Measurements from ENCODE around the gene PTS. TPM values are rescaled to one million over a fixed set of nuclear protein-coding genes. Genes with fewer than 3 reads are reported as not detected.

The PTS gene
- total RNA-seq, 2 donors from 2014 or later = 20.1 to 25.7 TPM

- Histone ChIP-seq H3K4me3 (no peak overlapping the region), H3K27me3 (no peaks in the 10 kb centered on the region), H3K9me3 (no peaks in the 10 kb centered on the region), H3K36me3 (replicated peaks in 1 of 2; ENCODE audit: insufficient read depth in 1 of 2, low read depth in 2 of 2) (no peaks in the 10 kb centered on the region), H3K4me1 (peaks cover 7% of the 10 kb centered on the region), H3K27ac (no peak overlapping the region)
- no peak for ATAC-seq
- TF ChIP-seq CTCF (IDR thresholded peaks at IDR 0.05) (no peak), POLR2A (IDR thresholded peaks at IDR 0.05) (no peak)
- 27 to 34% methylated on average over 1 of the region's 1 CpG for WGBS, 2 donors
- intact Hi-C loops (cut with DNase I) = no loop called here
- no peak for DNase-seq
Observed at GRCh38 chr11:112223121-112223520, 3.1 kb upstream of the PTS start.

- H3K4me3 ChIP-seq = no peak overlapping the region
- no peaks in the 10 kb centered on the region for H3K9me3 ChIP-seq
- DNase-seq = no peak
- 75 to 79% methylated on average over 5 of the region's 5 CpGs for WGBS, 2 donors
- no peaks in the 10 kb centered on the region for H3K27me3 ChIP-seq
- intact Hi-C loops (cut with DNase I) = no loop called here
- peaks cover 7% of the 10 kb centered on the region for H3K4me1 ChIP-seq
- TF ChIP-seq POLR2A (IDR thresholded peaks at IDR 0.05) (no peak), CTCF (IDR thresholded peaks at IDR 0.05) (no peak)
- ATAC-seq = no peak
- H3K27ac ChIP-seq = no peak overlapping the region
- H3K36me3 ChIP-seq (replicated peaks in 1 of 2; ENCODE audit: insufficient read depth in 1 of 2, low read depth in 2 of 2) = no peaks in the 10 kb centered on the region
Observed at GRCh38 chr11:112223754-112224532, 2.3 kb upstream of the PTS start.

GRCh38 chr11:112225753-112226061 lies 521 bp upstream of the PTS start:
- intact Hi-C loops (cut with DNase I) = no loop called here
- peaks cover 0 to 5% of the 10 kb centered on the region in 2 donors for H3K36me3 ChIP-seq (replicated peaks in 1 of 2; ENCODE audit: insufficient read depth in 1 of 2, low read depth in 2 of 2)
- DNase-seq (peak in 1 of 4 donors; percentile 56), ATAC-seq (no peak)
- TF ChIP-seq CTCF (IDR thresholded peaks at IDR 0.05) (no peak), POLR2A (IDR thresholded peaks at IDR 0.05) (no peak)
- H3K9me3 ChIP-seq = no peaks in the 10 kb centered on the region
- peaks cover 7% of the 10 kb centered on the region for H3K4me1 ChIP-seq
- H3K27me3 ChIP-seq = no peaks in the 10 kb centered on the region
- H3K4me3 ChIP-seq = peak overlapping the region; percentile 51 to 82
- WGBS, 2 donors = 20 to 26% methylated on average over 8 of the region's 8 CpGs
- H3K27ac ChIP-seq = peak overlapping the region; percentile 91 to 94 (median 92)

GRCh38 chr11:112226831-112227401 lies 688 bp downstream of the PTS start:
- no peaks in the 10 kb centered on the region for H3K27me3 ChIP-seq
- H3K4me3 ChIP-seq = peak overlapping the region; percentile 51 to 82
- H3K9me3 ChIP-seq = no peaks in the 10 kb centered on the region
- 6 to 14% methylated on average over 14 to 16 of the region's 16 CpGs for WGBS, 2 donors
- TF ChIP-seq CTCF (IDR thresholded peaks at IDR 0.05) = peak in 1 of 7 experiments; percentile 0
- TF ChIP-seq POLR2A (IDR thresholded peaks at IDR 0.05) = no peak
- peaks cover 0 to 5% of the 10 kb centered on the region in 2 donors for H3K36me3 ChIP-seq (replicated peaks in 1 of 2; ENCODE audit: insufficient read depth in 1 of 2, low read depth in 2 of 2)
- H3K27ac ChIP-seq = peak overlapping the region; percentile 91 to 94 (median 92)
- DNase-seq = peak in 1 of 4 donors; percentile 43
- H3K4me1 ChIP-seq = peaks cover 7% of the 10 kb centered on the region
- ATAC-seq = no peak
- intact Hi-C loops (cut with DNase I) = no loop called here
